SU-DHL-6 (cell line): ENCODE measurements around the gene YTHDC2.

ENCODE experiments used
- H2AFZ ChIP-seq: fragments of 200-600 bp; sonication (generic); 2 replicates; pipeline ENCODE4 v1.6.1; 2014; ENCODE audit warnings: low read depth, mild to moderate bottlenecking, moderate library complexity, mixed read lengths, antibody characterized with exemption, low read length; ENCODE audit not compliant: severe bottlenecking
- H3F3A ChIP-seq: fragments of 200-600 bp; shearing (Covaris generic); 2 replicates; pipeline ENCODE4 v1.6.0; 2016; ENCODE audit warnings: antibody characterized with exemption, mild to moderate bottlenecking; ENCODE audit not compliant: insufficient read depth
- H3K27ac ChIP-seq: fragments of 200-600 bp; sonication (generic); 2 replicates; pipeline ENCODE4 v1.5.1; 2016; ENCODE audit warnings: low read depth, mild to moderate bottlenecking, low read length, moderate library complexity, mixed read lengths
- H3K27me3 ChIP-seq: fragments of 200-600 bp; sonication (generic), shearing (Covaris generic); 2 replicates; pipeline ENCODE4 v1.6.0; 2014; ENCODE audit warnings: mild to moderate bottlenecking, low read length
- H3K36me3 ChIP-seq: fragments of 200-600 bp; sonication (generic); 2 replicates; pipeline ENCODE4 v1.6.1; 2014; ENCODE audit warnings: mild to moderate bottlenecking, low read length, mixed read lengths
- H3K4me2 ChIP-seq: fragments of 300-600, 200-600 bp; shearing (Covaris generic), sonication (generic); 2 replicates; pipeline ENCODE4 v1.6.0; 2014; ENCODE audit warnings: low read length, low read depth, mild to moderate bottlenecking; ENCODE audit not compliant: poor library complexity, severe bottlenecking
- H3K4me3 ChIP-seq: fragments of 200-600 bp; sonication (generic); 2 replicates; pipeline ENCODE4 v1.5.1; 2014; ENCODE audit warnings: antibody characterized with exemption, low read length, mild to moderate bottlenecking, mixed read lengths; ENCODE audit not compliant: insufficient read depth, poor library complexity, severe bottlenecking
- H3K79me2 ChIP-seq: fragments of 200-600 bp; sonication (generic); 2 replicates; pipeline ENCODE4 v1.6.1; 2014; ENCODE audit warnings: mild to moderate bottlenecking, low read length, moderate library complexity; ENCODE audit not compliant: insufficient read depth
- H3K9ac ChIP-seq: fragments of 200-600 bp; sonication (generic); 2 replicates; pipeline ENCODE4 v1.7.0; 2014; ENCODE audit warnings: mild to moderate bottlenecking, low read length
- H3K9me2 ChIP-seq: fragments of 200-600 bp; sonication (generic); replicated peaks from 2 replicates; pipeline ENCODE4 v1.6.1; 2014; ENCODE audit warnings: low read length; ENCODE audit not compliant: insufficient read depth
- H3K9me3 ChIP-seq: fragments of 200-600 bp; sonication (generic); 2 replicates; pipeline ENCODE4 v1.6.1; 2014; ENCODE audit warnings: low read length, mixed read lengths; ENCODE audit not compliant: insufficient read depth
- H4K20me1 ChIP-seq: fragments of 200-600 bp; sonication (generic); 2 replicates; pipeline ENCODE4 v1.6.1; 2014; ENCODE audit warnings: low read depth, mild to moderate bottlenecking, antibody characterized with exemption, low read length, moderate library complexity, mixed read lengths
- CTCF ChIP-seq: fragments of 200-600 bp; sonication (generic); IDR thresholded peaks from one replicate; pipeline ENCODE4 v1.5.1; 2017; ENCODE audit warnings: antibody characterized with exemption, mild to moderate bottlenecking, low read length, moderate library complexity; ENCODE audit not compliant: insufficient read depth, poor library complexity, severe bottlenecking
- EZH2phosphoT487 ChIP-seq: fragments of 200-600 bp; sonication (generic), shearing (Covaris generic); conservative IDR thresholded peaks from 2 replicates; pipeline ENCODE4 v1.6.1; 2018; ENCODE audit warnings: mild to moderate bottlenecking, antibody characterized with exemption, low read length, moderate library complexity, mixed read lengths

YTHDC2 gene

GRCh38 chr5:113607361-113607760 is 93.9 kb downstream of the YTHDC2 start:
- TF ChIP-seq CTCF (no peak), EZH2phosphoT487 (no peak)
- Histone ChIP-seq H3K4me3 (no peak overlapping the region), H4K20me1 (no peaks in the 10 kb centered on the region), H3K79me2 (no peaks in the 10 kb centered on the region), H3K27ac (no peak overlapping the region), H3K27me3 (no peaks in the 10 kb centered on the region), H3F3A (no peaks in the 10 kb centered on the region), H2AFZ (no peak overlapping the region), H3K4me2 (no peak overlapping the region), H3K36me3 (no peaks in the 10 kb centered on the region), H3K9me2 (no peaks in the 10 kb centered on the region), H3K9me3 (peaks cover 5% of the 10 kb centered on the region; the same call in 1 of the 2 replicates), H3K9ac (no peak overlapping the region)

- no peak overlapping the region for H3K4me2 ChIP-seq
- no peak overlapping the region for H3K27ac ChIP-seq
- no peak overlapping the region for H3K4me3 ChIP-seq
- no peak overlapping the region for H2AFZ ChIP-seq
- H3K36me3 ChIP-seq = no peaks in the 10 kb centered on the region
- no peak overlapping the region for H3K9ac ChIP-seq
- no peaks in the 10 kb centered on the region for H3F3A ChIP-seq
- no peak for TF ChIP-seq EZH2phosphoT487
- no peak for TF ChIP-seq CTCF
- H3K9me3 ChIP-seq = peaks cover 5% of the 10 kb centered on the region; the same call in 1 of the 2 replicates
- H3K79me2 ChIP-seq = no peaks in the 10 kb centered on the region
- no peaks in the 10 kb centered on the region for H3K9me2 ChIP-seq
- H3K27me3 ChIP-seq = no peaks in the 10 kb centered on the region
- H4K20me1 ChIP-seq = no peaks in the 10 kb centered on the region
Measured at GRCh38 chr5:113608113-113608596, 94.7 kb downstream of the YTHDC2 start.

GRCh38 chr5:113612060-113612496 is 98.6 kb downstream of the YTHDC2 start:
- peaks cover 5% of the 10 kb centered on the region; the same call in 1 of the 2 replicates for H3K9me3 ChIP-seq
- no peaks in the 10 kb centered on the region for H3K79me2 ChIP-seq
- H3K36me3 ChIP-seq = no peaks in the 10 kb centered on the region
- H3K27me3 ChIP-seq = no peaks in the 10 kb centered on the region
- no peaks in the 10 kb centered on the region for H4K20me1 ChIP-seq
- H3K9me2 ChIP-seq = no peaks in the 10 kb centered on the region
- H3K27ac ChIP-seq = no peak overlapping the region
- H3K4me3 ChIP-seq = no peak overlapping the region
- TF ChIP-seq EZH2phosphoT487 = no peak
- peak; percentile 42 for TF ChIP-seq CTCF
- no peak overlapping the region for H3K4me2 ChIP-seq
- no peak overlapping the region for H3K9ac ChIP-seq
- no peak overlapping the region for H2AFZ ChIP-seq
- no peaks in the 10 kb centered on the region for H3F3A ChIP-seq
